OCI-LY1 (cell line): ENCODE measurements around the gene MMAB.

Source experiments
- CTCF ChIP-seq: fragments of 200-600 bp; sonication (generic), shearing (Covaris generic); IDR thresholded peaks from 2 replicates; pipeline ENCODE4 v1.5.1; 2017; ENCODE audit warnings: mild to moderate bottlenecking, antibody characterized with exemption, low read length, moderate library complexity, mixed read lengths
- EZH2 ChIP-seq: fragments of 200-600 bp; sonication (generic), shearing (Covaris generic); IDR thresholded peaks from 2 replicates; pipeline ENCODE4 v1.8.0; 2017; ENCODE audit warnings: borderline replicate concordance, mixed run types, mild to moderate bottlenecking, antibody characterized with exemption, low read length, moderate library complexity, mixed read lengths

DNA sequence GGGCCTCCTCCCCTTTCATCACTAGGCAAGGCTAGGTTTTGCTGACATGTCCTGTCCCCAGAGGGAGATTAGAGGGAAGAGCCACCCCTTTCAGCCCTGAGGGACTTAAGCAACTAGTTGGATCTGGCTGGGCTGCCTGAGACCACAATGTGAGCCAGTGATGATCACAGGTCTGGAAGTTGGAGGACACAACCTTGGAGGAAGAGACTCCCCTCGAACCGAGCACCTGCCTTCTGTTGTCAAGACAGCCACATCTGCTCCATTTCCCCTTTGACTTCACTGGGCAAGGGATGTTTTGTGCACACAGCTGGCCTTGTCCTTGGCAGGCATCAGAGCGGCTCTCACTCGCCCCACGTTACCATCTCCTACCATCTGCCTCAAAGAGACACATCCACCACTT is 31.7 kb upstream of the MMAB start:
- TF ChIP-seq CTCF (no peak), EZH2 (no peak)
